ENCODE data around the gene VSX1. TPM values are rescaled to one million over a fixed set of nuclear protein-coding genes. Genes with fewer than 3 reads are reported as not detected.

VSX1 gene
- polyA plus RNA-seq, 1 donor from 2014 or later, result not detected

DNA sequence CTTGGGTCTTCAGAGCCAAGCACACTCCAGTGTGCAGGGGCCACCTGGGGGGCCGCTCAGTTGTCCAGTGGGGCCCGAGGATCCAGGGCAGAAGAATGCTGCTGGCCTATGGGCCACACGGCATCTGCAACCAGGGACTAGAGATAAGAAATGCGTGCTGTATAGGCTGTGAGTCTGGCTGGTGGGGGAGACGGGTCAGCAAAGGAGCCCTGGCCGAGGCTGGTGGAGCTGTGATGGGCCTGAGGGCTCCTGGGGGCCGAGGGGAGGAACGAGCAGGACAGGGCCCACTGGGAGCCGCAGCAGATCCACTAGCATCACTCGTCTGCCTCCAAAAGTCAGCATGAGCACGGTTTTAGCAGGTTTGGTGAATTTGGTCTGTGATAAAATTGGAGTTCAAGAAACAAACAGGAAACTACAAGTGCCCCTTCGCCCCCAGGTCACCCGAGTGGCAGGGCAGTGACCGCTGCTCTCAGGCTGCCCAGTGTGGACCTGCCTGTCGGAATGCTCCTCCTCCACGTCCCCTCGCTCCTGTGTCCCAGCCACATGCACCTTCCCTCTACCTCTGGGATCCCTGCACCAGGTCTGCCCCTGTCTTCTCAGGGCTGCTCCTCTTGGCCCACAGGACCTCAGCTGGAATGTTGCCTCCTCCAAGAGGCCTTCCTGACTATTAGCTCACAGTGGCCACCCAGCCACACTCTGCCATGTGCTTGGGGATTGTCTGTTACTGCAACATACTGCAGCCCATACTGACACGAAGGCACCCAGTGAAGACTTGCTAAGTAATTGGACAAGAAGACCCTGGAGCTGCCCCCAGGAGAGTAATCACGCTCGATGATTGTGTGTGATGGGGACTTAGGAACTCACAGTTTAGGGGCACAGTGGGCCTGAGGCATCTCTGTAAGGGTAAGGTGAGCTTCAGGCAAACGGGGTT, 34.9 kb downstream of the VSX1 start:
- Mint-ChIP-seq H3K9me3 (no peaks in the 10 kb centered on the region), H3K36me3 (peaks cover 1% of the 10 kb centered on the region), H3K27ac (peak overlapping the region; percentile 6 to 82 (median 50)), H3K27me3 (peaks cover 2% of the 10 kb centered on the region), H3K4me3 (peak overlapping the region in 1 of 4 donors; percentile 34), H3K4me1 (peaks cover 24 to 52% (median 45%) of the 10 kb centered on the region in 3 donors)

DNA sequence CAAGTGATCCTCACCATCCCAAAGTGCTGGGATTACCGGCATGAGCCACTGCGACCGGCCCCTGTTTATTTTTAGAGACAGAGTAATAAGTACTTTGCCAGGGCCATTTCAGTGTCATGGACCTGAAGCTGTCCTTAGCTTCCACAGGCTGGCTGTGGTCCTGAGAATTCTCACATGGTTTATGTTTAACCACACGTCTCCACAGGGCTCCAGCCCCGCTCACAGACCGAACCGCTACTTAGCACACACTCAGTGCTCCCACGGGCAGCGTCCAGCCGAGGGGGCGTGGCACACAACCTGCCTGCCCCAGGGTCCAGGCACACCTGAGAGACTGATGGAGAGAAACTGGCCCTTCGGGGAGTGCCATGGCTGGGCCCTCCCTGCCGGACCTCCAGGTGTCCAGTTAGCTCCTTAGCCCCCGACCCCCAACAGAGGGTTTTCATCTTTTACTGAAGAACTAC, 35.7 kb downstream of the VSX1 start:
- peaks cover 23 to 54% (median 37%) of the 10 kb centered on the region in 3 donors for H3K4me1 Mint-ChIP-seq
- no peaks in the 10 kb centered on the region for H3K9me3 Mint-ChIP-seq
- H3K36me3 Mint-ChIP-seq, result peaks cover 1% of the 10 kb centered on the region
- H3K27me3 Mint-ChIP-seq, result peaks cover 2% of the 10 kb centered on the region
- H3K27ac Mint-ChIP-seq, result no peak overlapping the region
- H3K4me3 Mint-ChIP-seq, result no peak overlapping the region

DNA sequence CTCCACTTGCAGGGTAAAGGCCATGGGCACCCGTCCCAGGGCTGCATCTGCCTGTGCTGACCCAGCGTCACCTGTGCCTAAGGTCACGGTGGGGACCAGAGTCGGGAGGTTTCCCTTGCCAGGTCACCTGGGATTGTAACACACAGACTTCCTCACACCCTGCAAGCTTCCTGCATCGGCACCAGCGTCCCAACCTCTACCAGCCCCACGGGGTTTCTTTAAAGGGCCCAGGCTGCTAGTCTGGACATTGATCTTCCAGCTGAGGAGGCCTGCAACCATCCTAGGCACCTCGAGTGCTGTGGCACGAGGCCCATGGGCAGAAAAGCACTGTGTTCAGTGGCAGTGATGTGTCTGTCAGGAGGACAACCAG, 36.6 kb downstream of the VSX1 start:
- H3K4me3 Mint-ChIP-seq, result peak overlapping the region in 2 of 4 donors; percentile 27 to 60
- H3K27ac Mint-ChIP-seq, result peak overlapping the region; percentile 39 to 91 (median 44)
- peaks cover 1% of the 10 kb centered on the region for H3K36me3 Mint-ChIP-seq
- H3K27me3 Mint-ChIP-seq, result peaks cover 2% of the 10 kb centered on the region
- peaks cover 19 to 46% (median 33%) of the 10 kb centered on the region in 3 donors for H3K4me1 Mint-ChIP-seq
- no peaks in the 10 kb centered on the region for H3K9me3 Mint-ChIP-seq

DNA sequence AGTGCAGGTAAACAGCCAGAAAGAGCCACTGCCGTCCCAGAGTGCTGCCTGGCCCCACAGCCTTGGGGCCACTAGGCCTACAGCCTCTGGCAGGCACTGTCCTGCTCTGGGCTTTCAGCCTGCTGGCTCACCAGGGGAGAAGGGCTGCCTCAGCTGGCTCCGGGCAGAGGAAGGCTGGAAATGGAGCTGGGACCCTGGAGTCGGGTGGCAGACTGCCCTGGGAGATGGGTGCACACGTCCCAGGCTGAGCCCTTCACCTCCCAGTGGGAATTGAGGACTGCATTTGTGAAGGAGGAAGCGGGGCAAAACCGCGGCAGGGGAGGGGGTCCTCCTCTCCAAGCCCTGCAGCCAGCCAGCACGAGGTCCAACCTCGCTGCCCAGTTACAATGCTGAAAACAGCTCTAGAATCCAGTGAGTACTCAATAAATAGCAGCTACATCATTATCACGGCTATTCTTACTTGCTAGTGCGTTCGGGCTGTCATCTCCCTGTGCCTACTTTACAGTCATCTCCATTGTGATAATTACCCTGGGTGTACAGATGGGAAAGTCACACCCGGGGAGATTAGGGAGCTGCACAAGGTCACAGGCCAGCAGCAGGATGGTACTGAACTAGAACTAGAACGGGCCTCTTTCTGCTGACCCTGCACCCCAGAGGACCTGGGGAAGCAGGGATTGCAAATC, 37.1 kb downstream of the VSX1 start:
- Mint-ChIP-seq H3K27ac (peak overlapping the region in 2 of 3 donors; percentile 44 to 91), H3K27me3 (peaks cover 2% of the 10 kb centered on the region), H3K9me3 (no peaks in the 10 kb centered on the region), H3K4me3 (peak overlapping the region in 1 of 4 donors; percentile 60), H3K4me1 (peaks cover 19 to 42% (median 29%) of the 10 kb centered on the region in 3 donors), H3K36me3 (peaks cover 1% of the 10 kb centered on the region)

DNA sequence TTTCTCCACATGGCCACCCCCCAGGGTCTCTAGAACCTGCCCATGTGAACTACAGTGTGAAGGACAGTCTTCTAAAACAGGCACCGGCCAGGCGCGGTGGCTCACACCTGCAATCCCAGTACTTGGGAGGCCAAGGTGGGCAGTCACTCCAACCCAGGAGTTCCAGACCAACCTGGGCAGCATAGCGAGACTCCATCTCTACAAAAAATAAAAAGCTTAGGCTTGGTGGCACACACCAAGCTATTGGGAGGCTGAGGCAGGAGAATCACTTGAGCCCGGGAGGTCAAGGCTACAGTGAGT, 37.7 kb downstream of the VSX1 start:
- no peaks in the 10 kb centered on the region for H3K27me3 Mint-ChIP-seq
- peaks cover 18 to 36% (median 25%) of the 10 kb centered on the region in 3 donors for H3K4me1 Mint-ChIP-seq
- peak overlapping the region in 2 of 4 donors; percentile 77 to 89 for H3K4me3 Mint-ChIP-seq
- H3K27ac Mint-ChIP-seq, result peak overlapping the region in 2 of 3 donors; percentile 59 to 91
- H3K9me3 Mint-ChIP-seq, result no peaks in the 10 kb centered on the region
- H3K36me3 Mint-ChIP-seq, result peaks cover 1% of the 10 kb centered on the region

DNA sequence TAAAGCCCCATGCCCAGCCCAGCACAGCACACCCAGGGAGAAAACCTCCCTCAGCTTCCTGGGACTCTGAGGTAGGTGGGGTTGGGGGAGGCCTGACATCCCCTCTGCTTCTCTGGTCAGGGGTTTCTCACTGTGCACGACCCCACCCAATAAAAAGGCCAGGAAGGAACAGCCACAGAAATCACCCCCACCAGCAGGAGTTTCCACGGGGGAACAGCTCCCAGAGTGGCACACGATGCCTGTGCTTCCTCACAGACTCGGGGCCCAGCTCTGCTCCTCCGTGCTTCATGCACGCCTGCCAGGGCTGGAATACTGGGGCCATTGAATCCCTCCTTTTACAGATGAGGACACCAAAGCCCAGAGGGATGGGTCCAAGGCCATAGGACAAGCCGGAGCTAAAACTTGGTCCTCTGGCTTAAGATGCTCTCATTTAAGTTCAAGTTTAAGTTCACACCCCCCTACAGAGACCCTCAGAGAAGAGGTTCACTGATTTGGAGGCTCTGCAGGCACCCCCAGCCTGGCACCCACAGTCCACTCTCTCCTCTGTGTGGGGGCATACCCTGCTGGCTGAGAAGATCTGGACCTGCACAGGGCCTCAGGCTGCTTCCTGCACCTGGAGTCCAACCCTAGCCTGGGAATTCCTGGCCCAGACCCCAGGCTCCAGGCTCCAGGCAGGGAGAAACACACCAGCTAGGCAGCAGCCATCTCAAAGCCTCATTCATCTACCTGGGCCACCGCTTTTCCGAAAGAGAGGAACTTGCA, 38.3 kb downstream of the VSX1 start:
- peak overlapping the region in 3 of 4 donors; percentile 2 to 89 (median 77) for H3K4me3 Mint-ChIP-seq
- no peaks in the 10 kb centered on the region for H3K36me3 Mint-ChIP-seq
- peak overlapping the region; percentile 59 to 91 (median 84) for H3K27ac Mint-ChIP-seq
- no peaks in the 10 kb centered on the region for H3K27me3 Mint-ChIP-seq
- H3K4me1 Mint-ChIP-seq, result peaks cover 14 to 36% (median 26%) of the 10 kb centered on the region in 3 donors
- H3K9me3 Mint-ChIP-seq, result no peaks in the 10 kb centered on the region

DNA sequence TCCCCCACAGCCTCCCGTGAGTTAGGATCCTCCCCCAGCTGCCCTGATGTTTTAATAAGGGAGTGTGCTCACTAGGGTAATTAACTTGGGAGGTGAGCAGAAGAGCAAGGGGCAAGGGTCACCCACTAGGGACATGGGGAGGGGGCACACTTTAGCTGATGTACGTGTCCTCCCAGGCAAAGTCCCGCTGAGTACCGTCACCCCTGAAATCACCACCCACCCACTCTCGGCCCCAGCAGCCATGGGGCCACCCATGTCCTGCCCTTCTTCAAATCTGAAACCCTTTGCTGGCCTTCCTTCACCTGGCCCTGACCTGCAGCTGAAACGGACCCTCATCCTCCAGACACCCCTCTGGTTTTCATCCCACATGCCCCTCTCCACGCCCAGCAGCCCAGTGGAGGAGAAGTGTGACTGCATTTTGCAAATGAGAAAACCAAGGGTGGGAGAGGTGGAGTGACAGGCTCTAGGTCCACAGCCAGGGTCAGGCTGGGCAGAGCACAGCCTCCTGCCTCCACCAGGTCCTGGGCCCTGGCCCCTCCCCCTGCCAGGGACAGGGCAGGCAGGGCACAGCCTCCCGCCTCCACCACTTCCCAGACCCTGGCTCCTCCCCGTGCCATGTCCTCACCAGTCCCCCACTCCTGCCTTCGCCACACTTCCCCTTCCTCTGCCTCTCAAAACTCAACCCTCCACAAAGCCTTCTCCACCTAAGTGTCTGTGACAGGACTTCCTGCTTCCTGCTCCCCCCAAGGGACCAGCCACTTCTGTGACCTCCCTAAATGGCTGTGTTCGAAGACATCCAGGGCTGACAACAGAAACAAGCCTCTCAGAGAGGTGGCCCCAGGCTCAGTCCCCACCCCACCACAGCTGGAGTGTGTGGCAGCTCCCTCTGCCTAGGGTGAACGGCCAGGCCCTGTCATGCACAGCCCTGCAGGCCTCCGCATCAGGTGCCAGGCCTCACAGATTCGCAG, 39.1 kb downstream of the VSX1 start:
- peak overlapping the region; percentile 59 to 95 (median 84) for H3K27ac Mint-ChIP-seq
- H3K27me3 Mint-ChIP-seq, result no peaks in the 10 kb centered on the region
- H3K36me3 Mint-ChIP-seq, result no peaks in the 10 kb centered on the region
- H3K4me1 Mint-ChIP-seq, result peaks cover 20 to 41% (median 31%) of the 10 kb centered on the region in 3 donors
- H3K9me3 Mint-ChIP-seq, result no peaks in the 10 kb centered on the region
- H3K4me3 Mint-ChIP-seq, result peak overlapping the region; percentile 2 to 89 (median 72)

DNA sequence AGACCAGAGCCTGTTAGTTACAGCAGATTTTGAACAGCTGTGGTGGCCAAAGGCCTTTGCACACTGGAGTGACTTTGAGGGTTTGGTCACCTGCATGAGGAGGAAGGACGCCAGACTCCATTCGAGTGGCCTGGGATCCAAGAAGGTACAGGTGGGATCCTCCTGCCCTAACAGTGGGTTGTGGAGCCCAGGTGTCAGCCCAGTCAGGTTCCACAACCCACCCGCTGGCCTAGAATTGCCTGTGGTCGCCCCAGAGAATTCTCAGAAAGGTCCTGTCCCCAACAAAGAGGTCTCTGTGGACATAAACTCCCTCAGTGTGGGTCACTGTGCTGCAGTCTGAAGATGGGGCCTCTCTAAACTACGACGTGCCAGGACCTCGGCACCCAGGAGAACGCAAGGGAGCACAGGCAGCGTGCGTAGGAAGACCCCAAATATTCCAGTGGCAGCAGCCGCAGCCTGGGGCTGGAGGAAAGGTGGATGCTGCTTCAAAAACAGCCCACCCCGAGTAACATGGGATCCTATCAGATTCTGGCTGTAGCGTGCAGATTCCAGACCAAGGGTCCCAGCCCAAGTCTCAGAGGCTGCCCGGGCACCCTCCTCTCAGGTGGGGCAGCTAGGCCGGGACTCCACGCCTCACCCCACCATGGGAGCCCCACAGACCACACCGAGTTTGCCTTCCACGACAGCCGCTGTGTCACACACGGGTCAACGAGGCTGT, 40.0 kb downstream of the VSX1 start:
- Mint-ChIP-seq H3K4me3 (peak overlapping the region in 1 of 4 donors; percentile 68), H3K36me3 (no peaks in the 10 kb centered on the region), H3K27me3 (no peaks in the 10 kb centered on the region), H3K9me3 (no peaks in the 10 kb centered on the region), H3K27ac (peak overlapping the region in 2 of 3 donors; percentile 31 to 91), H3K4me1 (peaks cover 28 to 50% (median 39%) of the 10 kb centered on the region in 3 donors)

DNA sequence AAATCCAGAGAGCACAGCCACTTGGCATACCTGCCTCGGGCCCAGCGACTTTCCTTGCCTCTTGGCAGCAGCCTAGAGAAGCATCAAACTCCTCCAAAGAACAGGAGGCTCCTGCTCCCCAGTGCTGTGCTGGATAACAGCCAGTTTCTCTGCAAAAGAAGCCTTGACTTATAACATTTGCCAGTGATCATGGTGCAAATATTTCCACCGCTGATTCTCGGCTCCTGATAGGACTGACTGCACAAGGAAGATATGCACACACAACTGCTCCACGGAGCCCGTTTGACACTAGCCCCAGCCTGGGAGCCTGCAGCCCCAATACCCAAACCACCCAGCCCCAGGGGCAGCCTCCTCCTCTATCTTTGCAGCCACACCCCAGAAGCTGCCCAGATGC, 41.5 kb downstream of the VSX1 start:
- H3K4me1 Mint-ChIP-seq, result peaks cover 39 to 56% (median 51%) of the 10 kb centered on the region in 3 donors
- no peak overlapping the region for H3K4me3 Mint-ChIP-seq
- no peaks in the 10 kb centered on the region for H3K27me3 Mint-ChIP-seq
- peak overlapping the region in 2 of 3 donors; percentile 31 to 64 for H3K27ac Mint-ChIP-seq
- no peaks in the 10 kb centered on the region for H3K36me3 Mint-ChIP-seq
- H3K9me3 Mint-ChIP-seq, result no peaks in the 10 kb centered on the region

DNA sequence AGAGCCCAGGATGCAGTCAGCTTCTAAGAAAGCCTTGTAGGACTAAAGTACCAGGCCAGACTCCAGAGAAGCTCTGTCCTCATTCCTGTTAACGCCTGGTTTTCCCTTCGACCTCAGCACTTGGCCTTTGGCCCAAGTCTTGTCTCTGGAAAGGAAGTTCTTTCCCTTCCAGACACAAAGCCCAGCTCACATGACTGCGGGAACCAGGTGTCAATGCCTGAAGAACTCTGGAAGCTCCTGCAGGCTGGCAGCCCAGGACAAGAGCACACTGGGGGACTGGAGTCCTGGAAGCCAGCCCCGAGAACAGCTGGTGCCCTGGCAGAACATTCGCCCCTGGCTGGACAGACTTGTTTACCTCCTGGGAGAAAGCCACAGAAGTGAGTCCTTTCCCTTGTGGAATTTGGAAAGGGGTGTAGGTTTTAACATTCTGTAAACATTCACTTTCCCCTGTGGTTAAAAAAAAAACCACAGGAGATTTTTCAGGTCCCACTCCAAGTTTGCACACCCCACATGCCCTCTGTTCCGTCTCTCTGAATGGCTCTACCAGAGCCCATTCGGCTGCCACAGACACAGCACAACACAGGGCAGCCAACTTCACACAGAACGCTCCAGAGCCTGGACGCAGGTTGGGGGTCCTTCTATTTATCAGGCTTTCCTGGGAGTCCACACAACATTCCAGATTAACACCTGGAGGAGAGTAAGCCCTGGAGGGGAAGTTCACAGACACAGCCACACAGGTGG, 42.1 kb downstream of the VSX1 start:
- Mint-ChIP-seq H3K9me3 (no peaks in the 10 kb centered on the region), H3K27ac (peak overlapping the region in 1 of 3 donors; percentile 63), H3K27me3 (no peaks in the 10 kb centered on the region), H3K4me3 (peak overlapping the region in 1 of 4 donors; percentile 37), H3K4me1 (peaks cover 34 to 51% (median 46%) of the 10 kb centered on the region in 3 donors), H3K36me3 (no peaks in the 10 kb centered on the region)

DNA sequence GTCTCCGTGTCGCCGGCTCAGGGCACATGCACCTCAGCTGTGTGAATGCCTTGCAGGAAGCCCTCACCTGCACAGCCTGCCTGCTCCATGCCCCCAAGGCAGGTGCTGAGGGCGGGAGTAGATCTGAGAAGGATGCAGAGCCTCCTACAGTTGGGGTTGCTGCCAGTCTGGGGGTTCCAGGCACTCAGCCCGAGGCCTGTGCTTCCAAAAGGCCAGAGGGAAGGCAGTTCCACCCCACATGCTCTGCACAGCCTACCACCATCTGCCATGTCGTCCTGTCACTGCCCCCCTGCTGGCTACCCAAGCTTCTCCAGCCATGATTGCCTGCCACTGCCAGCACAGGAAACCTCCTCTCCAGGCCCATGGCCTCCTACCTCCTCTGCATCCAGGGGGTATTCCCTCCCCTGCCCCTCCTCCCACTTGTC, 43.3 kb downstream of the VSX1 start:
- peaks cover 35 to 47% (median 38%) of the 10 kb centered on the region in 3 donors for H3K4me1 Mint-ChIP-seq
- no peaks in the 10 kb centered on the region for H3K9me3 Mint-ChIP-seq
- peak overlapping the region in 1 of 4 donors; percentile 40 for H3K4me3 Mint-ChIP-seq
- no peaks in the 10 kb centered on the region for H3K36me3 Mint-ChIP-seq
- peak overlapping the region; percentile 35 to 85 (median 82) for H3K27ac Mint-ChIP-seq
- H3K27me3 Mint-ChIP-seq, result no peaks in the 10 kb centered on the region

DNA sequence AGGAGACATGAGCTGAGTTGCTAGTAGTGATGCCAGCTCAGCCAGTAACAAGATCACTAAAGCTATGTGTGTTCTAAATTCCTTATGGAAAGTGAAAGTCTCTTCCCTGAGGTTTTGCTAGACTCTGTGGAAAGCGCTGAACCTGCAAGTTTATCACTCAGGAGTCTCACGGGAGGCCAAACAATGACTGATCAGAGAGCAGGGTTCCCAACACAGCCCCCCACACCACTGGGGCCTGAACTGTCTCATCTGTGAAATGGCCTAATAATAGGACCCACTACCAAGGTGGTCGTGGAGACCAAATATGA, 43.9 kb downstream of the VSX1 start:
- H3K4me1 Mint-ChIP-seq, result peaks cover 34 to 45% (median 35%) of the 10 kb centered on the region in 3 donors
- peak overlapping the region in 3 of 4 donors; percentile 40 to 90 (median 89) for H3K4me3 Mint-ChIP-seq
- no peaks in the 10 kb centered on the region for H3K9me3 Mint-ChIP-seq
- peak overlapping the region; percentile 82 to 85 (median 85) for H3K27ac Mint-ChIP-seq
- no peaks in the 10 kb centered on the region for H3K27me3 Mint-ChIP-seq
- no peaks in the 10 kb centered on the region for H3K36me3 Mint-ChIP-seq

Measured in IgD-negative memory B cell (primary cell).